Osteoblast (primary cell): ENCODE data around the gene BAIAP2. TPM values are rescaled to one million over a fixed set of nuclear protein-coding genes. Genes with fewer than 3 reads are reported as not detected.

ENCODE experiments used
- DNase-seq: peaks from one replicate; pipeline ENCODE4 v3.0.0; 2011; ENCODE audit warnings: low spot score, mixed read lengths; ENCODE audit not compliant: insufficient read length; ENCODE audit errors: missing footprints
- H2AFZ ChIP-seq: 2 replicates; pipeline ENCODE4 v1.6.0; 2011; ENCODE audit warnings: mild to moderate bottlenecking, low read length
- H3K27ac ChIP-seq: 2 replicates; pipeline ENCODE4 v1.5.1; 2011; ENCODE audit warnings: mild to moderate bottlenecking, low read depth, low read length, moderate library complexity
- H3K27me3 ChIP-seq: 2 replicates; pipeline ENCODE4 v1.6.0; 2012; ENCODE audit warnings: mild to moderate bottlenecking, control low read depth, inconsistent platforms, low read length, moderate library complexity; ENCODE audit not compliant: insufficient read depth
- H3K36me3 ChIP-seq: 2 replicates; pipeline ENCODE4 v1.5.1; 2011; ENCODE audit warnings: mild to moderate bottlenecking, low read length, control low read depth, moderate library complexity; ENCODE audit not compliant: insufficient read depth
- H3K4me1 ChIP-seq: 2 replicates; pipeline ENCODE4 v1.5.1; 2011; ENCODE audit warnings: mild to moderate bottlenecking, low read length, control low read depth, moderate library complexity; ENCODE audit not compliant: insufficient read depth
- H3K4me2 ChIP-seq: 2 replicates; pipeline ENCODE4 v1.6.0; 2011; ENCODE audit warnings: mild to moderate bottlenecking, low read length; ENCODE audit not compliant: insufficient read depth
- H3K4me3 ChIP-seq: fragments of 200-600 bp; sonication (generic); 3 replicates; pipeline ENCODE4 v1.5.1; 2012; ENCODE audit warnings: mild to moderate bottlenecking, low read length, inconsistent platforms; ENCODE audit not compliant: insufficient read depth
- H3K79me2 ChIP-seq: 2 replicates; pipeline ENCODE4 v1.6.0; 2012; ENCODE audit warnings: mild to moderate bottlenecking, low read length, control low read depth, inconsistent platforms; ENCODE audit not compliant: insufficient read depth
- H3K9me3 ChIP-seq: 2 replicates; pipeline ENCODE4 v1.5.1; 2011; ENCODE audit warnings: low read depth, low read length, control low read depth
- H4K20me1 ChIP-seq: 2 replicates; pipeline ENCODE4 v1.6.0; 2012; ENCODE audit warnings: mild to moderate bottlenecking, low read length, control low read depth; ENCODE audit not compliant: insufficient read depth
- CTCF ChIP-seq: IDR thresholded peaks from 2 replicates; pipeline ENCODE4 v1.5.1; 2011; ENCODE audit warnings: mild to moderate bottlenecking, low read depth, low read length, moderate library complexity; ENCODE audit errors: extremely low read depth
- total RNA-seq: library from RNA; depleted of rRNA; stranded (reverse); fragments of >200 nt; gene quantifications from 2 replicates; pipeline ENCODE4 v1.2.3, GENCODE V29; 2012

The BAIAP2 gene
- total RNA-seq, 1 donor = 15.6 TPM

- H3K36me3 ChIP-seq = no peaks in the 10 kb centered on the region
- DNase-seq = no peak
Observed at GRCh38 chr17:81120695-81121621, 86.0 kb downstream of the BAIAP2 start.

GRCh38 chr17:81121841-81122733 lies 87.1 kb downstream of the BAIAP2 start:
- no peaks in the 10 kb centered on the region for H3K79me2 ChIP-seq
- no peak for TF ChIP-seq CTCF
- no peaks in the 10 kb centered on the region for H3K4me1 ChIP-seq
- peaks cover 3% of the 10 kb centered on the region for H4K20me1 ChIP-seq
- no peak overlapping the region for H3K27ac ChIP-seq
- DNase-seq = no peak
- no peaks in the 10 kb centered on the region for H3K9me3 ChIP-seq
- no peaks in the 10 kb centered on the region for H3K36me3 ChIP-seq
- H2AFZ ChIP-seq = no peak overlapping the region
- H3K4me2 ChIP-seq = no peak overlapping the region
- H3K4me3 ChIP-seq = no peak overlapping the region
- peaks cover 9% of the 10 kb centered on the region for H3K27me3 ChIP-seq

More at GRCh38 chr17:81120695-81121621, 86.0 kb downstream of the BAIAP2 start:
- Histone ChIP-seq H3K79me2 (no peaks in the 10 kb centered on the region), H3K9me3 (no peaks in the 10 kb centered on the region), H4K20me1 (peaks cover 3% of the 10 kb centered on the region), H3K4me3 (no peak overlapping the region), H2AFZ (no peak overlapping the region), H3K4me1 (no peaks in the 10 kb centered on the region), H3K27ac (no peak overlapping the region), H3K4me2 (no peak overlapping the region), H3K27me3 (peaks cover 7% of the 10 kb centered on the region)
- no peak for TF ChIP-seq CTCF

DNA sequence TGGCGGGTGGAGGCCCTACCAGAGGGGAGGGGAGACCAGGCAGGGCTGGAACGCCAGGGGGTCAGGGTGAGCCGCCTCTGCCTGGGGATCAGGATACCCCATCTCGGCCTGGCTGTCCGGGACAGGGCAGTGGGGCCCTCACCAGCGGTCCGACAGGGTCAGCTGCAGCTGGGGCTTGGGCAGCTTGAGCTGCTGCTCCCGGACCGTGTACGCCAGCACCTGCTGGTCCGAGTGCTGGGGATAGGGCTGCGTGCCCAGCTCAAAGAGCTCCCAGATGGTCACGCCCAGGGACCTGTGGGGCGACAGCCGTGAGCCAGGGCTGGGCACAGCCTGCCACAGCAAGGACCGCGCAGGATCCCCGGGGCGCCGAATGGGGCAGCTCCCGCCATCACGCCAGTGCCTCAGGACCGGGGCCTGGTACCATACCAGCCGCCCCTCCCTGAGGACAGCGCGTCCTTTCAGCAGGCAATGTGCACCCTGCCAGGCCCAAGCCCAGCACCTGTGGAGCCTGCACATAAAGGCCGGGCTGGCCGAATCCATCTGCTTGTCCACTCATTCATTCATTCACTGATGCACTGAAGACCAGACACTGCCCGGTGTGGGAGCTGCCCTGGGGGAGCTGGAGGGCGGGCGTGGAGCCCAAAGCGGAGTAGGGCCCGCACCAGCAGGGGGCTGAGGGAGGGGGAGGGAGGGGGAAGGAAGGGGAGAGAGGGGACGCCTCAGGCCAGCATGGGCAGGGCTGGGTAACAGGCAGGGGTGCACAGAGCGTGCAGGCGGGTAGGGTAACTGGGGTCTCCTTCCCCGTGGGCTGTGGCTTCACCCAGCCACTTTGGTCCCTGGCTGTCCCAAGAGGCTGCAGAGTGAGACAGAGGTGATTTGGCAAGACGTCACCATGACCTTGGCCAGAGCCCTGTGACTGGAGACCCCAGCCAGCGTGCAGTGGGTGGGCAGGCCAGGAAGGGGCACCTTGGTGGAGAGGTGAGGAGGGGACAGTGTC lies 88.4 kb downstream of the BAIAP2 start:
- no peak for TF ChIP-seq CTCF
- Histone ChIP-seq H3K27ac (no peak overlapping the region), H3K4me1 (no peaks in the 10 kb centered on the region)

More for the DNA sequence above, 88.4 kb downstream of the BAIAP2 start:
- H3K4me3 ChIP-seq = no peak overlapping the region
- no peaks in the 10 kb centered on the region for H3K9me3 ChIP-seq
- no peak overlapping the region for H3K4me2 ChIP-seq
- H3K27me3 ChIP-seq = peaks cover 9% of the 10 kb centered on the region
- no peak overlapping the region for H2AFZ ChIP-seq
- peak; percentile 91 for DNase-seq
- peaks cover 3% of the 10 kb centered on the region for H4K20me1 ChIP-seq
- H3K36me3 ChIP-seq = no peaks in the 10 kb centered on the region
- no peaks in the 10 kb centered on the region for H3K79me2 ChIP-seq
